IMR-90 (cell line): ENCODE measurements around the gene OSBPL2. TPM values are rescaled to one million over a fixed set of nuclear protein-coding genes. Genes with fewer than 3 reads are reported as not detected.

ENCODE experiments used
- ATAC-seq: fragments of 200-7000 bp; cut with Tn5 transposase; 2 replicates; pipeline ENCODE4 v1.9.1; 2020; ENCODE audit warnings: low read depth, mild to moderate bottlenecking, moderate library complexity
- BruUV-seq: library from RNA; stranded (reverse); fragments of 400-500 nt; replicated peaks from 2 replicates; lab custom pipeline; 2021; lab: Mats Ljungman, UMichigan
- CTCF ChIA-PET: fragments of 300-600 bp; formaldehyde crosslinking; extraction: SDS; loops from one replicate; lab custom pipeline; 2021; ENCODE audit warnings: antibody characterized with exemption; lab: Yijun Ruan, JAX
- POLR2A ChIA-PET: fragments of 300-600 bp; sonication (Branson Sonifier 250); formaldehyde crosslinking; loops from one replicate; lab custom pipeline; 2022; ENCODE audit warnings: antibody characterized with exemption; ENCODE audit not compliant: unreplicated experiment; lab: Charles Lee
- DNase-seq: peaks from one replicate; pipeline ENCODE4 v3.0.0; 2013
- H2AFZ ChIP-seq: replicated peaks from 2 replicates; pipeline ENCODE3; 2013; ENCODE audit warnings: low read length, mild to moderate bottlenecking; ENCODE audit not compliant: poor library complexity
- H2AK5ac ChIP-seq: 2 replicates; pipeline ENCODE4 v1.6.1; 2013; ENCODE audit warnings: low read depth, low read length, inconsistent platforms
- H2AK9ac ChIP-seq: replicated peaks from 2 replicates; pipeline ENCODE3; 2013; ENCODE audit warnings: mild to moderate bottlenecking, low read depth, low read length, moderate library complexity; ENCODE audit not compliant: poor library complexity
- H2BK120ac ChIP-seq: 2 replicates; pipeline ENCODE4 v1.6.1; 2013; ENCODE audit warnings: low read depth, low read length, inconsistent platforms
- H2BK15ac ChIP-seq: 3 replicates; pipeline ENCODE4 v1.6.1; 2013; ENCODE audit warnings: low read depth, low read length, inconsistent platforms
- H2BK20ac ChIP-seq: 2 replicates; pipeline ENCODE4 v1.6.1; 2013; ENCODE audit warnings: low read depth, mild to moderate bottlenecking, inconsistent platforms, low read length, moderate library complexity
- H2BK5ac ChIP-seq: 2 replicates; pipeline ENCODE4 v1.6.1; 2013; ENCODE audit warnings: mild to moderate bottlenecking, low read depth, low read length, inconsistent platforms; ENCODE audit not compliant: poor library complexity, severe bottlenecking
- H3K14ac ChIP-seq: replicated peaks from 2 replicates; pipeline ENCODE4 v1.6.1; 2013; ENCODE audit warnings: low read depth, low read length, inconsistent platforms
- H3K18ac ChIP-seq: 2 replicates; pipeline ENCODE4 v1.6.1; 2013; ENCODE audit warnings: low read depth, low read length, control low read depth
- H3K23ac ChIP-seq: 2 replicates; pipeline ENCODE4 v1.6.1; 2013; ENCODE audit warnings: low read depth, low read length, inconsistent platforms
- H3K27ac ChIP-seq: 2 replicates; pipeline ENCODE4 v1.5.1; 2013; ENCODE audit warnings: mild to moderate bottlenecking, control low read depth, low read length; ENCODE audit not compliant: insufficient read depth
- H3K27me3 ChIP-seq: 2 replicates; pipeline ENCODE4 v1.6.1; 2013; ENCODE audit warnings: low read length; ENCODE audit not compliant: control insufficient read depth, insufficient read depth
- H3K36me3 ChIP-seq: 2 replicates; pipeline ENCODE4 v1.6.1; 2013; ENCODE audit warnings: low read length, mixed read lengths; ENCODE audit not compliant: control insufficient read depth, insufficient read depth
- H3K4ac ChIP-seq: 2 replicates; pipeline ENCODE4 v1.6.1; 2013; ENCODE audit warnings: low read depth, low read length, inconsistent platforms
- H3K4me1 ChIP-seq: 2 replicates; pipeline ENCODE4 v1.6.1; 2013; ENCODE audit warnings: low read length, mixed read lengths; ENCODE audit not compliant: control insufficient read depth, insufficient read depth
- H3K4me2 ChIP-seq: 2 replicates; pipeline ENCODE4 v1.6.1; 2013; ENCODE audit warnings: low read depth, mild to moderate bottlenecking, control low read depth, low read length, moderate library complexity
- H3K4me3 ChIP-seq: 2 replicates; pipeline ENCODE4 v1.5.1; 2013; ENCODE audit warnings: low read depth, mild to moderate bottlenecking, control low read depth, low read length, moderate library complexity; ENCODE audit not compliant: insufficient read depth
- H3K56ac ChIP-seq: 2 replicates; pipeline ENCODE4 v1.6.1; 2013; ENCODE audit warnings: low read length, inconsistent platforms; ENCODE audit not compliant: insufficient read depth; ENCODE audit errors: extremely low read depth
- H3K79me1 ChIP-seq, 2 experiments: 2 replicates each; pipeline ENCODE4 v1.6.1; 2013; ENCODE audit warnings: low read length in 2 of 2, inconsistent platforms in 1 of 2, low read depth in 1 of 2
- H3K9ac ChIP-seq: 2 replicates; pipeline ENCODE4 v1.6.1; 2013; ENCODE audit warnings: low read depth, low read length, control low read depth
- H3K9me1 ChIP-seq: 2 replicates; pipeline ENCODE4 v1.6.1; 2013; ENCODE audit warnings: low read length, inconsistent platforms; ENCODE audit not compliant: insufficient read depth
- H3K9me3 ChIP-seq: 2 replicates; pipeline ENCODE4 v1.6.1; 2013; ENCODE audit warnings: low read length; ENCODE audit not compliant: control insufficient read depth, insufficient read depth
- H4K20me1 ChIP-seq: 2 replicates; pipeline ENCODE4 v1.6.1; 2013; ENCODE audit warnings: low read length, inconsistent platforms; ENCODE audit not compliant: insufficient read depth
- H4K5ac ChIP-seq: 2 replicates; pipeline ENCODE4 v1.6.1; 2013; ENCODE audit warnings: mild to moderate bottlenecking, low read depth, low read length, control low read depth
- H4K8ac ChIP-seq, 2 experiments: 2 replicates each; pipeline ENCODE4 v1.6.1; 2013; ENCODE audit warnings: low read depth in 2 of 2, low read length in 2 of 2, control low read depth in 1 of 2, inconsistent platforms in 1 of 2
- H4K91ac ChIP-seq: 2 replicates; pipeline ENCODE4 v1.6.1; 2013; ENCODE audit warnings: low read depth, low read length, inconsistent platforms; ENCODE audit not compliant: insufficient read depth
- FOS ChIP-seq: fragments of 150-350 bp; IDR thresholded peaks from 2 replicates; pipeline ENCODE4 v1.6.1; 2016; ENCODE audit warnings: low read depth, low read length
- MAFK ChIP-seq: IDR thresholded peaks from 2 replicates; pipeline ENCODE4 v1.6.1; 2012; ENCODE audit warnings: low read depth, low read length, improper control_type of control experiment
- MAZ ChIP-seq: IDR thresholded peaks from 2 replicates; pipeline ENCODE4 v1.6.1; 2012; ENCODE audit warnings: low read depth, mild to moderate bottlenecking, low read length, improper control_type of control experiment, moderate library complexity, borderline replicate concordance
- MXI1 ChIP-seq: IDR thresholded peaks from 2 replicates; pipeline ENCODE4 v1.6.1; 2012; ENCODE audit warnings: low read depth, mild to moderate bottlenecking, low read length, moderate library complexity, borderline replicate concordance
- NFE2L2 ChIP-seq: fragments of 150-350 bp; IDR thresholded peaks from 2 replicates; pipeline ENCODE4 v1.6.1; 2016; ENCODE audit warnings: low read depth, mild to moderate bottlenecking, low read length
- POLR2A ChIP-seq: IDR thresholded peaks from 2 replicates; pipeline ENCODE4 v1.6.1; 2012; ENCODE audit warnings: mild to moderate bottlenecking, low read depth, low read length
- RAD21 ChIP-seq: IDR thresholded peaks from 2 replicates; pipeline ENCODE4 v1.6.1; 2012; ENCODE audit warnings: low read length, improper control_type of control experiment
- SMC3 ChIP-seq: fragments of 150-350 bp; IDR thresholded peaks from 2 replicates; pipeline ENCODE4 v1.6.1; 2016; ENCODE audit warnings: low read depth, mild to moderate bottlenecking, antibody characterized with exemption, low read length, moderate library complexity
- WGBS, 2 experiments: methylation state at CpG; one replicate each; pipeline versions ENCODE4 v1.1.5 to v1.1.7; 2013; ENCODE audit warnings: missing lambda C conversion rate in 2 of 2; ENCODE audit not compliant: insufficient read length in 1 of 2; ENCODE audit errors: extremely low coverage in 2 of 2; 5-methylcytosine and 5-hydroxymethylcytosine counted together
- dilution Hi-C: fragments of 300-500 bp; cut with HindIII; formaldehyde crosslinking; loops from one replicate; pipeline ENCODE4 v1.14.3; 2018; ENCODE audit warnings: low sequenced_read_pairs; ENCODE audit not compliant: unreplicated experiment
- in situ Hi-C: fragments of 300-500 bp; cut with MboI; formaldehyde crosslinking; loops from 3 replicates; pipeline ENCODE4 v1.14.3; 2019; ENCODE audit warnings: low sequenced_read_pairs, inconsistent platforms, mixed read lengths
- intact Hi-C: fragments of 100-400 bp; cut with micrococcal nuclease; formaldehyde crosslinking; loops from 2 replicates; pipeline ENCODE4 v1.10.0; 2022
- polyA plus RNA-seq, 3 experiments: library from polyadenylated mRNA; depleted of rRNA; stranded (reverse); fragments of >200 nt; gene quantifications; 2 replicates each; pipeline ENCODE4 v1.2.3, GENCODE V29; 2012; ENCODE audit warnings: low replicate concordance in 1 of 3
- total RNA-seq: library from RNA; depleted of rRNA; stranded (reverse); fragments of >200 nt; gene quantifications from 2 replicates; pipeline ENCODE4 v1.2.3, GENCODE V29; 2012
- TF ChIP-seq, protein P1 (sequence below): fragments of 150-350 bp; IDR thresholded peaks from 2 replicates; pipeline ENCODE4 v1.6.1; 2017; ENCODE audit warnings: mild to moderate bottlenecking, antibody characterized with exemption, low read length, low read depth
- TF ChIP-seq, protein P2 (sequence below): conservative IDR thresholded peaks from 2 replicates; pipeline ENCODE4 v1.5.1; 2012; ENCODE audit warnings: mild to moderate bottlenecking, low read depth, low read length, improper control_type of control experiment

Gene OSBPL2
- total and polyA plus RNA-seq, 2 of the 4 experiments (the other 2 are of a cell fraction), result 19.3 to 27.6 TPM

DNA sequence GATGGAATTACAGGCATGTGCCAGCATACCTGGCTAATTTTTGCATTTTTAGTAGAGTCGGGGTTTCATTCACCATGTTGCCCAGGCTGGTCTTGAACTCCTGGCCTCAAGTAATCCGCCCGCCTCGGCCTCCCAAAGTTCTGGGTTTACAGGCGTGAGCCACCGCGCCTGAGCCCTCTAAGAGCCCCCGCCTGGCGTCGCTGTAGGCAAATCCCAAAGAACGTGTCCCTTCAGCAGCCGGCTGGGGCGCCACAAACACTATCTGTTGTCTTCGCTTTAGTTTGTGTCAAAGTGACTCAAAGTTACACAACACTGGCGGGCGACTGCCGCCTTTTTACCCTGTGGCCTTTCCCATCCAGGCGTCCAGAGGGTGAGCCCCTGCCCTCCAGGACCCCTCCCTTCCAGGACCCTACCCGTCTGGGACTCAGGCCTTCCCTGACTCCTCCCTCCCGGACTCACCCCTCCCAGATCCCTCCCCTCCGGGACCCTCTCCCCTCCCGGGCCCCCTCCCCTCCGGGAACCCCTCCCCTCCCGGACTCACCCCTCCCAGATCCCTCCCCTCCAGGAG, 63.5 kb downstream of the OSBPL2 start (continued):
- TF ChIP-seq, protein P1, sequence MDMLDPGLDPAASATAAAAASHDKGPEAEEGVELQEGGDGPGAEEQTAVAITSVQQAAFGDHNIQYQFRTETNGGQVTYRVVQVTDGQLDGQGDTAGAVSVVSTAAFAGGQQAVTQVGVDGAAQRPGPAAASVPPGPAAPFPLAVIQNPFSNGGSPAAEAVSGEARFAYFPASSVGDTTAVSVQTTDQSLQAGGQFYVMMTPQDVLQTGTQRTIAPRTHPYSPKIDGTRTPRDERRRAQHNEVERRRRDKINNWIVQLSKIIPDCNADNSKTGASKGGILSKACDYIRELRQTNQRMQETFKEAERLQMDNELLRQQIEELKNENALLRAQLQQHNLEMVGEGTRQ, result no peak

DNA sequence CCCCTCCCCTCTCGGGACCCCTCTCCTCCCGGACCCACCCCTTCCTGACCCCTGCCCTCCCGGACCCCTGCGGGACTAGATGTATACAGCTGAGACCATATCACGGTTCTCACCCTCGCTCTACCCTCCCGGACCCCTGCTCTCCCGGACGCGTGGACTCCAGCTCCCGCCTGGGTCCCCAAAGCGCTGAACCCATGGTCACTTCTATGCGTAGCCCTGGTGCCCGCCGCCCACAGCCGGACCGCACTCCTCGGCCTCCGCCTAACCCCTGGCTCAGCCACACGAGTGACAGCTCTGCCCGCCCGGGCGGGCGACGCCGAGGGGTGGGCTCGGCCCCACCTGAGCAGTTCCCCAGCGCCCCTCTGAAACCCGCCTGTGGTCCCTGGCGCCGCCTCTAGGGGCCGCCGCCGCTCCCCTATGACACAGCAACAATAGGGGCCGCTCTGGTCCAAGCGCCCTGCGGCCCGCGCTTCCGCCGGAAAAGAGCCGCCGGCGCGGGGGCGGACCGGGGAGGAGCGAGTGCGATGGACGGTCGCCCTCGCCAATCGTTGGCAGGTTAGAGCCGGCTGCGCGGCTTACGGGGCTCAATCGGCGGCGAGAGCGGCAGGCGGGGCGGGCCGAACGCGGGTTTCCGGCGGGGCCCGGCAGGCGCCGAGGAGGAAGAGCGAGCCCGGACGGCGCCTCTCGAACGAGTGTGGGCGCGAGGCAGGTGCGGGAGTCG, 64.2 kb downstream of the OSBPL2 start, which contains the start of gene ADRM1:
Gene ADRM1 (plus strand): TSS at position 657 of the 721 bp plus-strand sequence. CDS start 572 bp downstream, outside the sequence.
- in situ Hi-C loops (no loop called here), dilution Hi-C loops (no loop called here), intact Hi-C loops (loop anchor here (1.0 to 10.0 kb wide), 4 partner anchors 72 to 192 kb away; no protein-coding TSS in a partner anchor)
- 0 out of 2 replicates have a peak, but pooled peaks cover 6% of the 10 kb centered on the region for H3K9me1 ChIP-seq
- H3K9ac ChIP-seq, result peak within 1 kb of the TSS; percentile 89
- peak within 1 kb of the TSS; percentile 89 for H4K5ac ChIP-seq
- CTCF ChIA-PET, result interaction anchor here (0.7 to 1.4 kb wide), 5 partner anchors 42 to 83 kb away, joined by 3 to 8 read pairs (median 4); partner anchors contain the start of gene LAMA5
- peak within 1 kb of the TSS; percentile 57; the same call in 1 of the 2 replicates for H2BK20ac ChIP-seq
- peaks cover 12% of the 10 kb centered on the region for H3K4me1 ChIP-seq
- H2BK120ac ChIP-seq, result peak within 1 kb of the TSS; percentile 82
- H2AFZ ChIP-seq, result peak within 1 kb of the TSS; percentile 98
- peak within 1 kb of the TSS; percentile 98 for H3K4me2 ChIP-seq
- peak within 1 kb of the TSS; percentile 91 for H3K27ac ChIP-seq
- H3K23ac ChIP-seq, result peak within 1 kb of the TSS; percentile 77
- peak within 1 kb of the TSS; percentile 99 for H2AK9ac ChIP-seq
- POLR2A ChIA-PET, result interaction anchor here (0.6 kb wide), 2 partner anchors 84 to 88 kb away, joined by 5 read pairs; partner anchors contain the start of gene RPS21
- H3K79me1 ChIP-seq, result peaks cover 0 to 34% of the 10 kb centered on the region in 2 experiments; a peak in 1 of 4 replicates
- H3K4me3 ChIP-seq, result peak within 1 kb of the TSS; percentile 99
- H2AK5ac ChIP-seq, result peak within 1 kb of the TSS; percentile 92
- H3K14ac ChIP-seq, result peak within 1 kb of the TSS; percentile 59
- WGBS, 2 experiments, result 1% methylated on average over 27 of the region's 81 CpGs; no CpG with 5 or more reads in 1 of the 2 experiments
- peak within 1 kb of the TSS; percentile 81; the same call in 1 of the 3 replicates for H2BK15ac ChIP-seq
- peaks cover 37% of the 10 kb centered on the region for H4K20me1 ChIP-seq
- H4K8ac ChIP-seq, result peak within 1 kb of the TSS; percentile 74 to 91
- BruUV-seq, result no TSS peak
- DNase-seq (peak; percentile 94), ATAC-seq (peak; percentile 85)
- peaks cover 36% of the 10 kb centered on the region; the same call in 1 of the 2 replicates for H3K36me3 ChIP-seq
- peak within 1 kb of the TSS; percentile 83 for H2BK5ac ChIP-seq
- H3K56ac ChIP-seq, result peak within 1 kb of the TSS; percentile 32; the same call in 1 of the 2 replicates
- no peaks in the 10 kb centered on the region for H3K27me3 ChIP-seq
- peak within 1 kb of the TSS; percentile 51 for H3K18ac ChIP-seq
- peak within 1 kb of the TSS; percentile 91 for H3K4ac ChIP-seq
- no peaks in the 10 kb centered on the region for H3K9me3 ChIP-seq
- peak within 1 kb of the TSS; percentile 86 for H4K91ac ChIP-seq
- TF ChIP-seq, protein P2, sequence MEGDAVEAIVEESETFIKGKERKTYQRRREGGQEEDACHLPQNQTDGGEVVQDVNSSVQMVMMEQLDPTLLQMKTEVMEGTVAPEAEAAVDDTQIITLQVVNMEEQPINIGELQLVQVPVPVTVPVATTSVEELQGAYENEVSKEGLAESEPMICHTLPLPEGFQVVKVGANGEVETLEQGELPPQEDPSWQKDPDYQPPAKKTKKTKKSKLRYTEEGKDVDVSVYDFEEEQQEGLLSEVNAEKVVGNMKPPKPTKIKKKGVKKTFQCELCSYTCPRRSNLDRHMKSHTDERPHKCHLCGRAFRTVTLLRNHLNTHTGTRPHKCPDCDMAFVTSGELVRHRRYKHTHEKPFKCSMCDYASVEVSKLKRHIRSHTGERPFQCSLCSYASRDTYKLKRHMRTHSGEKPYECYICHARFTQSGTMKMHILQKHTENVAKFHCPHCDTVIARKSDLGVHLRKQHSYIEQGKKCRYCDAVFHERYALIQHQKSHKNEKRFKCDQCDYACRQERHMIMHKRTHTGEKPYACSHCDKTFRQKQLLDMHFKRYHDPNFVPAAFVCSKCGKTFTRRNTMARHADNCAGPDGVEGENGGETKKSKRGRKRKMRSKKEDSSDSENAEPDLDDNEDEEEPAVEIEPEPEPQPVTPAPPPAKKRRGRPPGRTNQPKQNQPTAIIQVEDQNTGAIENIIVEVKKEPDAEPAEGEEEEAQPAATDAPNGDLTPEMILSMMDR, result peak; percentile 96
- peak; percentile 92 for TF ChIP-seq NFE2L2
- peak; percentile 67 for TF ChIP-seq RAD21
- TF ChIP-seq SMC3, result peak; percentile 51
- peak; percentile 40 for TF ChIP-seq FOS
- TF ChIP-seq, protein P1, result no peak
- 0 out of 2 replicates have a peak, but pooled peaks have one; percentile 15 for TF ChIP-seq MXI1
- TF ChIP-seq MAFK, result peak; percentile 82
- peak; percentile 84; the same call in 1 of the 2 replicates for TF ChIP-seq MAZ
- peak; percentile 74; the same call in 1 of the 2 replicates for TF ChIP-seq POLR2A
